Fibroblast of lung (primary cell): Measurements from ENCODE around the gene HPN. TPM values are rescaled to one million over a fixed set of nuclear protein-coding genes. Genes with fewer than 3 reads are reported as not detected.

Source experiments
- DNase-seq, 2 donors: peaks; one replicate each; pipeline versions ENCODE4 v3.0.0 to v3.0.0-alpha.2; 2010; ENCODE audit warnings: low read depth in 2 of 2
- H2AFZ ChIP-seq: 2 replicates; pipeline ENCODE4 v1.5.1; 2012; ENCODE audit warnings: low read length, control low read depth, inconsistent platforms
- H3K27ac ChIP-seq: 2 replicates; pipeline ENCODE4 v1.5.1; 2011; ENCODE audit warnings: low read length, control low read depth; ENCODE audit not compliant: insufficient read depth
- H3K27me3 ChIP-seq: 2 replicates; pipeline ENCODE4 v1.5.1; 2011; ENCODE audit warnings: mild to moderate bottlenecking, low read length; ENCODE audit not compliant: control insufficient read depth, insufficient read depth
- H3K36me3 ChIP-seq: 2 replicates; pipeline ENCODE4 v1.5.1; 2011; ENCODE audit warnings: low read length; ENCODE audit not compliant: control insufficient read depth, insufficient read depth
- H3K4me1 ChIP-seq: 2 replicates; pipeline ENCODE4 v1.5.1; 2011; ENCODE audit warnings: low read length; ENCODE audit not compliant: control insufficient read depth, insufficient read depth; ENCODE audit errors: extremely low read depth
- H3K4me2 ChIP-seq: 2 replicates; pipeline ENCODE4 v1.5.1; 2011; ENCODE audit warnings: low read length, control low read depth; ENCODE audit not compliant: insufficient read depth; ENCODE audit errors: extremely low read depth
- H3K4me3 ChIP-seq, 4 experiments: fragments of 200-600 bp in 1 of 4; sonication (generic) in 1 of 4; replicated peaks in 1 of 4; 2 replicates each; pipeline ENCODE4 v1.5.1; 2011 to 2016; ENCODE audit warnings: low read length in 4 of 4, low read depth in 3 of 4, mild to moderate bottlenecking in 3 of 4, control low read depth in 2 of 4, inconsistent platforms in 1 of 4, mixed read lengths in 1 of 4; ENCODE audit not compliant: insufficient read depth in 1 of 4; ENCODE audit errors: control extremely low read depth in 1 of 4
- H3K79me2 ChIP-seq: 2 replicates; pipeline ENCODE4 v1.5.1; 2012; ENCODE audit warnings: mild to moderate bottlenecking, low read length, inconsistent platforms; ENCODE audit not compliant: control insufficient read depth, insufficient read depth
- H3K9ac ChIP-seq: 2 replicates; pipeline ENCODE4 v1.5.1; 2011; ENCODE audit warnings: mild to moderate bottlenecking, low read length, control low read depth; ENCODE audit not compliant: insufficient read depth
- H3K9me3 ChIP-seq: 2 replicates; pipeline ENCODE4 v1.5.1; 2012; ENCODE audit warnings: low read depth, low read length; ENCODE audit not compliant: control insufficient read depth, insufficient read depth
- H4K20me1 ChIP-seq: 2 replicates; pipeline ENCODE4 v1.5.1; 2011; ENCODE audit warnings: low read length; ENCODE audit not compliant: control insufficient read depth, insufficient read depth; ENCODE audit errors: extremely low read depth
- EZH2 ChIP-seq: IDR thresholded peaks from 2 replicates; pipeline ENCODE4 v1.5.1; 2012; ENCODE audit warnings: low read length, control low read depth, mild to moderate bottlenecking; ENCODE audit errors: missing control alignments
- polyA plus RNA-seq, 2 donors: library from polyadenylated mRNA; depleted of rRNA in 1 of 2; stranded (reverse) in 1 of 2; unstranded in 1 of 2; fragments of >200 nt; gene quantifications; 2 replicates each; pipeline ENCODE4 v1.2.1, GENCODE V29; 2011 to 2012; ENCODE audit warnings: missing spikeins in 1 of 2
- total RNA-seq: library from RNA; depleted of rRNA; stranded (reverse); fragments of >200 nt; gene quantifications from 2 replicates; pipeline ENCODE4 v1.2.1, GENCODE V29; 2014
- TF ChIP-seq, protein P1 (sequence below), 2 donors: IDR thresholded peaks in 1 of 2; conservative IDR thresholded peaks in 1 of 2; 1 replicate in 1 of 2; 2 replicates in 1 of 2; pipeline ENCODE4 v1.5.1; 2011 to 2012; ENCODE audit warnings: low read length in 2 of 2, control low read depth in 1 of 2, inconsistent platforms in 1 of 2, low read depth in 1 of 2, mild to moderate bottlenecking in 1 of 2

Gene HPN
- total and polyA plus RNA-seq, 2 donors (not counting 1 experiment from before 2014, with no cell fraction given): 0.33 TPM; not detected in 1

DNA sequence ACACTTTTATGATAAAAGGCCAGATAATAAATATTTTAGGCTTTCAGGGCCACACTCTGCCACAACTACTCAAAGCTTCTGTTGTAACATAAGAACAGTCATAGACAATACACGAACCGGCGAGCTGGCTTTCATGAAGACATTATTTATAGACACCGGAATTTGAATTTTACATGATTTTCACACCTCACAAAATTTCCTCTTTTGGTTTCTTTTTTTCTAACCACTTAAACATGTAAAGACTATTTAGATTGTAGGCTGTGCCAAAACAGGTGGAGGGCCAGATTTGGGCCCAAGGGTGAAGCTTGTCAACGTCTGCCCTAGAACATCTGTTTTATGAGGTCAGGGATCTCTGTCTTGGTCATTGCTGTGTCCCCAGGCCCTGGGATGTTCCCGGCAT, 44.4 kb downstream of the HPN start:
- Histone ChIP-seq H3K4me3 (no peak overlapping the region), H4K20me1 (no peaks in the 10 kb centered on the region), H3K79me2 (no peaks in the 10 kb centered on the region), H3K27me3 (no peaks in the 10 kb centered on the region), H3K27ac (no peak overlapping the region), H3K4me1 (peaks cover 3% of the 10 kb centered on the region), H3K4me2 (no peak overlapping the region), H3K9ac (no peak overlapping the region), H3K9me3 (no peaks in the 10 kb centered on the region), H2AFZ (no peak overlapping the region), H3K36me3 (no peaks in the 10 kb centered on the region)
- TF ChIP-seq EZH2: no peak
- DNase-seq: no peak

GRCh38 chr19:35086455-35086854, 44.9 kb downstream of the HPN start:
- TF ChIP-seq EZH2: no peak
- TF ChIP-seq, protein P1, sequence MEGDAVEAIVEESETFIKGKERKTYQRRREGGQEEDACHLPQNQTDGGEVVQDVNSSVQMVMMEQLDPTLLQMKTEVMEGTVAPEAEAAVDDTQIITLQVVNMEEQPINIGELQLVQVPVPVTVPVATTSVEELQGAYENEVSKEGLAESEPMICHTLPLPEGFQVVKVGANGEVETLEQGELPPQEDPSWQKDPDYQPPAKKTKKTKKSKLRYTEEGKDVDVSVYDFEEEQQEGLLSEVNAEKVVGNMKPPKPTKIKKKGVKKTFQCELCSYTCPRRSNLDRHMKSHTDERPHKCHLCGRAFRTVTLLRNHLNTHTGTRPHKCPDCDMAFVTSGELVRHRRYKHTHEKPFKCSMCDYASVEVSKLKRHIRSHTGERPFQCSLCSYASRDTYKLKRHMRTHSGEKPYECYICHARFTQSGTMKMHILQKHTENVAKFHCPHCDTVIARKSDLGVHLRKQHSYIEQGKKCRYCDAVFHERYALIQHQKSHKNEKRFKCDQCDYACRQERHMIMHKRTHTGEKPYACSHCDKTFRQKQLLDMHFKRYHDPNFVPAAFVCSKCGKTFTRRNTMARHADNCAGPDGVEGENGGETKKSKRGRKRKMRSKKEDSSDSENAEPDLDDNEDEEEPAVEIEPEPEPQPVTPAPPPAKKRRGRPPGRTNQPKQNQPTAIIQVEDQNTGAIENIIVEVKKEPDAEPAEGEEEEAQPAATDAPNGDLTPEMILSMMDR (conservative IDR thresholded peaks at IDR 0.05 in 1 of 2, IDR thresholded peaks at IDR 0.05 in 1 of 2; ENCODE audit: low read depth in 1 of 2, low read length in 2 of 2): no peak
- H4K20me1 ChIP-seq: no peaks in the 10 kb centered on the region
- H3K79me2 ChIP-seq: no peaks in the 10 kb centered on the region
- H3K27ac ChIP-seq: no peak overlapping the region
- no peak overlapping the region for H3K4me3 ChIP-seq
- H3K4me1 ChIP-seq: peaks cover 3% of the 10 kb centered on the region
- no peaks in the 10 kb centered on the region for H3K27me3 ChIP-seq
- no peak for DNase-seq
- no peaks in the 10 kb centered on the region for H3K9me3 ChIP-seq
- no peak overlapping the region for H2AFZ ChIP-seq
- no peak overlapping the region for H3K4me2 ChIP-seq
- H3K36me3 ChIP-seq: no peaks in the 10 kb centered on the region
- no peak overlapping the region for H3K9ac ChIP-seq

- Histone ChIP-seq H3K9ac (no peak overlapping the region), H2AFZ (no peak overlapping the region), H3K27ac (no peak overlapping the region), H3K4me2 (no peak overlapping the region), H3K9me3 (no peaks in the 10 kb centered on the region), H3K79me2 (no peaks in the 10 kb centered on the region), H3K4me1 (peaks cover 3% of the 10 kb centered on the region), H4K20me1 (no peaks in the 10 kb centered on the region), H3K27me3 (no peaks in the 10 kb centered on the region), H3K36me3 (no peaks in the 10 kb centered on the region), H3K4me3 (no peak overlapping the region)
- TF ChIP-seq, protein P1 (conservative IDR thresholded peaks at IDR 0.05 in 1 of 2, IDR thresholded peaks at IDR 0.05 in 1 of 2; ENCODE audit: low read depth in 1 of 2, low read length in 2 of 2): no peak
- no peak for TF ChIP-seq EZH2
- no peak for DNase-seq
Measured at GRCh38 chr19:35087393-35087792, 45.9 kb downstream of the HPN start.
